Sigmoid colon (tissue), 7 donors: Measurements from ENCODE around the gene FCHSD2. TPM values are rescaled to one million over a fixed set of nuclear protein-coding genes. Genes with fewer than 3 reads are reported as not detected.
"Not testable (repeated sequence)": the region's sequence is repeated elsewhere in the genome, so short reads cannot be mapped to it uniquely, and the experiment has no call there.

Experiments used
- DNase-seq: peaks from one replicate; pipeline ENCODE4 v3.0.0-alpha.2; 2019
- H3K27ac ChIP-seq, 4 donors: fragments of 200-600 bp; sonication (generic); one replicate each; pipeline ENCODE4 v1.5.1; 2016 to 2019; ENCODE audit warnings: mild to moderate bottlenecking in 1 of 4
- H3K27me3 ChIP-seq, 3 donors: fragments of 200-600 bp; sonication (generic); one replicate each; pipeline ENCODE4 v1.5.1; 2019; ENCODE audit warnings: mild to moderate bottlenecking in 1 of 3
- H3K36me3 ChIP-seq, 4 donors: fragments of 200-600 bp; sonication (generic); one replicate each; pipeline ENCODE4 v1.5.1; 2016 to 2019
- H3K4me1 ChIP-seq, 4 donors: fragments of 200-600 bp; sonication (generic); one replicate each; pipeline ENCODE4 v1.5.1; 2017 to 2019
- H3K4me3 ChIP-seq, 4 donors: fragments of 200-600 bp; sonication (generic); one replicate each; pipeline ENCODE4 v1.5.1; 2017 to 2019; ENCODE audit warnings: mild to moderate bottlenecking in 2 of 4, moderate library complexity in 1 of 4
- H3K9me3 ChIP-seq, 4 donors: fragments of 200-600 bp in 3 of 4; sonication (generic) in 3 of 4; one replicate each; pipeline versions ENCODE4 v1.5.1 to v1.6.1; 2013 to 2019
- EP300 ChIP-seq, 4 donors: sonication (generic); formaldehyde crosslinking; IDR thresholded peaks; one replicate each; pipeline ENCODE4 v1.6.1; 2017; ENCODE audit warnings: antibody characterized with exemption in 4 of 4
- POLR2A ChIP-seq, 2 donors: fragments of 450-650 bp; IDR thresholded peaks; one replicate each; pipeline ENCODE4 v1.6.1; 2016; ENCODE audit warnings: antibody characterized with exemption in 2 of 2, mild to moderate bottlenecking in 2 of 2, moderate library complexity in 2 of 2
- POLR2AphosphoS5 ChIP-seq, 4 donors: sonication (generic); formaldehyde crosslinking; IDR thresholded peaks; one replicate each; pipeline ENCODE4 v1.6.1; 2017; ENCODE audit warnings: antibody characterized with exemption in 4 of 4
- WGBS, 2 donors: extraction: QIAGEN DNeasy Blood & Tissue Kit; methylation state at CpG; one replicate each; pipeline ENCODE4 v1.1.7; 2013; 5-methylcytosine and 5-hydroxymethylcytosine counted together
- intact Hi-C: fragments of 100-400 bp; cut with DNase I; formaldehyde crosslinking; loops from one replicate; pipeline ENCODE4 v1.15.1; 2023
- polyA plus RNA-seq, 3 donors: library from polyadenylated mRNA; stranded (reverse); fragments of 200-250 nt; gene quantifications; one replicate each; pipeline ENCODE4 v1.2.3, GENCODE V29; 2013
- total RNA-seq, 4 donors: library from RNA; depleted of rRNA; stranded (reverse); fragments of >200 nt; gene quantifications; one replicate each; pipeline ENCODE4 v1.1.0, GENCODE V29; 2016
- TF ChIP-seq, protein P1 (sequence below), 4 experiments: fragments of 450-650 bp in 3 of 4; fragments of 200-600 bp in 1 of 4; IDR thresholded peaks; one replicate each; pipeline ENCODE4 v1.5.1; 2016 to 2019; ENCODE audit warnings: antibody characterized with exemption in 4 of 4, mild to moderate bottlenecking in 3 of 4, moderate library complexity in 2 of 4
- donor health status: healthy with polysubstance abuse.
- donor health status: Bipolar disorder and iron deficiency.
- donor health status: healthy.

Gene FCHSD2
- total and polyA plus RNA-seq, 7 donors: 6.9 to 36.3 (median 18.6) TPM

DNA sequence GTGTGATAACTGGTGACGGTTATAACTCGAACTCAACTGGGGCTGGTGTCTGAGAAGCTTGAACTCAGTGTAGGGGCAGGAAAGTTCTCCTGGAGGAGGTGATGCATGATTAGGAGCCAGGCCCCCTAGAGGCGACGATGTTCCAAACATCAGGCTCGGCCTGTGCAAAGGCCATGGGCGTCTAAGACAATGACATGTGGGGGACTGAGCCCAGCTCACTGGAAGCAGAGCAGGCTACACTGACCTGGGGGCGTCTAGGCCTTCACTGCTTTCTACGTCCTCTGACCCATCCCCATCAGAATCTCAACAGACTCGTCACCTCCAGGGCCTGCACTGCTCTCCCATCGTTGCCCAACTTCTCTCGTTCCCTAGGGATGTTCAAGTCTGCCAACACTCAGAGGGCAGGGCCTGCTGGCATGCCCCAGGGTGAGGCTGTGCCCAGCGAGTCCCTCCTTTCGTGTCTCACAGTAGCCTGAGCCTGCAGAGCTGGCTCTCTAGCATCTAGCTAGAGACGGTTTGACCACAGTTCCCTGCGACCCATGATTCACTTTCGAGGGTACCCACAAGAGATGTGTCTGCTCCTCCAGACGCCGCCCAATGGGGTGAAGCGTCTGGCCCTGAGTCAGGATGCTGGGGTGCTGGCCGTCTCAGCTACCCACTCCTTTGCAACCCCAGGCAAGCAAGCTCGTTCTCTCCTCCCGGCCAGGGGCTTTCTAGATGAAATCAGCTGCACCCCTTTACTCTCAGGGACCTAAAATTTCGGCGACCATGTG, 329.0 kb downstream of the FCHSD2 start:
- Histone ChIP-seq H3K27me3 (no peaks in the 10 kb centered on the region), H3K4me3 (peak overlapping the region; percentile 73 to 94 (median 84)), H3K27ac (peak overlapping the region; percentile 87 to 93 (median 92)), H3K4me1 (peaks cover 0 to 39% (median 37%) of the 10 kb centered on the region in 4 donors), H3K9me3 (no peaks in the 10 kb centered on the region), H3K36me3 (peaks cover 0 to 23% (median 5%) of the 10 kb centered on the region in 4 donors)
- WGBS, 2 donors: 7 to 11% methylated on average over 24 of the region's 24 CpGs
- intact Hi-C loops: no loop called here
- TF ChIP-seq POLR2AphosphoS5 (IDR thresholded peaks at IDR 0.05): peak in 1 of 4 donors; percentile 4
- TF ChIP-seq, protein P1, sequence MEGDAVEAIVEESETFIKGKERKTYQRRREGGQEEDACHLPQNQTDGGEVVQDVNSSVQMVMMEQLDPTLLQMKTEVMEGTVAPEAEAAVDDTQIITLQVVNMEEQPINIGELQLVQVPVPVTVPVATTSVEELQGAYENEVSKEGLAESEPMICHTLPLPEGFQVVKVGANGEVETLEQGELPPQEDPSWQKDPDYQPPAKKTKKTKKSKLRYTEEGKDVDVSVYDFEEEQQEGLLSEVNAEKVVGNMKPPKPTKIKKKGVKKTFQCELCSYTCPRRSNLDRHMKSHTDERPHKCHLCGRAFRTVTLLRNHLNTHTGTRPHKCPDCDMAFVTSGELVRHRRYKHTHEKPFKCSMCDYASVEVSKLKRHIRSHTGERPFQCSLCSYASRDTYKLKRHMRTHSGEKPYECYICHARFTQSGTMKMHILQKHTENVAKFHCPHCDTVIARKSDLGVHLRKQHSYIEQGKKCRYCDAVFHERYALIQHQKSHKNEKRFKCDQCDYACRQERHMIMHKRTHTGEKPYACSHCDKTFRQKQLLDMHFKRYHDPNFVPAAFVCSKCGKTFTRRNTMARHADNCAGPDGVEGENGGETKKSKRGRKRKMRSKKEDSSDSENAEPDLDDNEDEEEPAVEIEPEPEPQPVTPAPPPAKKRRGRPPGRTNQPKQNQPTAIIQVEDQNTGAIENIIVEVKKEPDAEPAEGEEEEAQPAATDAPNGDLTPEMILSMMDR (IDR thresholded peaks at IDR 0.05): peak in 3 of 4 experiments; percentile 34 to 55 (median 49)
- no peak for TF ChIP-seq EP300 (IDR thresholded peaks at IDR 0.05)
- no peak for TF ChIP-seq POLR2A (IDR thresholded peaks at IDR 0.05)
- peak; percentile 78 for DNase-seq

DNA sequence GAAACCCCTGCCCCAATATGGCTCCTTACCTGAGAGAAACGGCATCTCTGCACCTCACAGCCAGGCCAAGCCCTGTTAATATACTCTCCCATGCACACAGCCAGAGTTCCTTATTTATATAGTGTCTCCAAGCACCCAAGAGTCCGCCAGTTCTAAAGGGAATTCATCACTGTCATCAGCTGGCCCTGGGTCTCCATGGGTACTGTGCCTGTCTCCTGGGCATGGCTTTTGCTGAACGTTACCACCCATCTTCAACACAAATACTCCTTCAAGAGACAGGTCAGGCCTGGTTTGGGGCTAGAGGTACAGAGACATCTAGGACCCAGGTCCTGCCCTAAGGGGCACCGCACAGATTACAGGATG, 329.5 kb downstream of the FCHSD2 start:
- intact Hi-C loops: no loop called here
- no peaks in the 10 kb centered on the region for H3K27me3 ChIP-seq
- H3K27ac ChIP-seq: peak overlapping the region; percentile 87 to 93 (median 92)
- DNase-seq: no peak
- TF ChIP-seq, protein P1 (IDR thresholded peaks at IDR 0.05): no peak
- TF ChIP-seq POLR2AphosphoS5 (IDR thresholded peaks at IDR 0.05) (no peak), POLR2A (IDR thresholded peaks at IDR 0.05) (no peak), EP300 (IDR thresholded peaks at IDR 0.05) (no peak)
- H3K4me1 ChIP-seq: peaks cover 0 to 39% (median 37%) of the 10 kb centered on the region in 4 donors
- 12 to 30% methylated on average over 4 of the region's 4 CpGs for WGBS, 2 donors
- peaks cover 0 to 18% (median 2%) of the 10 kb centered on the region in 4 donors for H3K36me3 ChIP-seq
- peak overlapping the region; percentile 73 to 94 (median 84) for H3K4me3 ChIP-seq
- H3K9me3 ChIP-seq: no peaks in the 10 kb centered on the region

GRCh38 chr11:72811686-72812085, 330.4 kb downstream of the FCHSD2 start:
- intact Hi-C loops, H3K27ac ChIP-seq, H3K9me3 ChIP-seq, DNase-seq, H3K27me3 ChIP-seq: not testable (repeated sequence)
- H3K4me3 ChIP-seq: peak overlapping the region in 1 of 4 donors; percentile 5
- peaks cover 0 to 15% (median 2%) of the 10 kb centered on the region in 4 donors for H3K36me3 ChIP-seq
- peaks cover 0 to 38% (median 36%) of the 10 kb centered on the region in 4 donors for H3K4me1 ChIP-seq
- 94 to 96% methylated on average over 10 of the region's 10 CpGs for WGBS, 2 donors

DNA sequence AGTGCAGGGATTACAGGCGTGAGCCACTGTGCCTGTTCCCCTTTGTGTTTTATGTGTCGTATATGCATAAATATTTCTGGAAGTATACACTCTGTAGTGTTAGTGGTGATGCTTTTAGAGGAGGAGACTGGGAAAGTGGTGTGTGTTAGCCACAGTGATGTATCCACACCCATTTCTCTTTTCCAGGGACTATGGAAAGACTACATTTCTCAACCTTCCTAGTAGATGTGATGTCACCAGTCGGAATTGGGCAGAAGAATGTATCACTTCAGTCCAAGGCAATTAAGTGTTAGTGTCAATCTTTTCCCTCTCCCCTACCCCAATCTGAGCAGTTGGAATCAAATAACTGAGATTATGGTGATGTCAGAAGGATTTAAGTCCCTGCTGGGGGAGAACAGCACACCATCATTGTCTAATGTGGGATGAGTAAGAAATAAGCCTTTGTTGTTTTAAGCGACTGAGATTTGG, 333.8 kb downstream of the FCHSD2 start:
- DNase-seq: no peak
- Histone ChIP-seq H3K36me3 (peaks cover 0 to 15% (median 2%) of the 10 kb centered on the region in 4 donors), H3K4me3 (no peak overlapping the region), H3K4me1 (peaks cover 0 to 17% (median 14%) of the 10 kb centered on the region in 4 donors), H3K27me3 (no peaks in the 10 kb centered on the region), H3K9me3 (no peaks in the 10 kb centered on the region), H3K27ac (peak overlapping the region in 1 of 4 donors; percentile 11)
- TF ChIP-seq, protein P1 (IDR thresholded peaks at IDR 0.05): no peak
- no peak for TF ChIP-seq POLR2AphosphoS5 (IDR thresholded peaks at IDR 0.05)
- no peak for TF ChIP-seq EP300 (IDR thresholded peaks at IDR 0.05)
- TF ChIP-seq POLR2A (IDR thresholded peaks at IDR 0.05): no peak
- 87 to 93% methylated on average over 4 of the region's 4 CpGs for WGBS, 2 donors
- intact Hi-C loops: no loop called here

DNA sequence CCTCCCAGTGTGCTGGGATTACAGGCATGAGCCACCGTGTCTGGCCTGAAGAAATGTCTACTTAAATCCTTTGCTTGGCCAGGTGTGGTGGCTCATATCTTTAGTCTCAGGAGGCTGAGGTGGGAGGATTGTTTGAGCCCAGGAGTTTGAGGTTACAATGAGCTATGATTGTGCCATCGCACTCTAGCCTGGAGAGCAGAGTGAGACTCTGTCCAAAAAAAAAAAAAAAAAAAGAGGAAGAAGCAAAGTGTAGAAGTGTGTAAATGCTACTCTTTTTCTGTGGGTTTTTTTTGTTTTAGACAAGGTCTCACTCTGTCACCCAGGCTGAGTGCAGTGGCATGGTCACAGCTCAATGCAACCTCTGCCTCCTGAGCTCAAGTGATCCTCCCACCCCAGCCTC, 334.3 kb downstream of the FCHSD2 start:
- intact Hi-C loops: no loop called here
- Histone ChIP-seq H3K27ac (peak overlapping the region in 3 of 4 donors; percentile 23 to 37 (median 32)), H3K36me3 (peaks cover 0 to 15% (median 2%) of the 10 kb centered on the region in 4 donors), H3K27me3 (no peaks in the 10 kb centered on the region), H3K4me1 (peaks cover 0 to 12% (median 9%) of the 10 kb centered on the region in 4 donors), H3K4me3 (no peak overlapping the region), H3K9me3 (no peaks in the 10 kb centered on the region)
- TF ChIP-seq POLR2AphosphoS5 (IDR thresholded peaks at IDR 0.05) (no peak), POLR2A (IDR thresholded peaks at IDR 0.05) (no peak), EP300 (IDR thresholded peaks at IDR 0.05) (no peak)
- TF ChIP-seq, protein P1 (IDR thresholded peaks at IDR 0.05): no peak
- 53 to 85% methylated on average over 2 of the region's 2 CpGs for WGBS, 2 donors
- no peak for DNase-seq
